ENCODE results near the gene TEX11. TPM values are rescaled to one million over a fixed set of nuclear protein-coding genes. Genes with fewer than 3 reads are reported as not detected.

TEX11 gene
- total RNA-seq, 1 experiment from 2014 or later = not detected

GRCh38 chrX:70922774-70923473, 14.4 kb upstream of the TEX11 start:
- Histone ChIP-seq H3K4me3 (ENCODE audit: low read depth, low read length, poor library complexity, severe bottlenecking) (no peak overlapping the region), H3K4me1 (ENCODE audit: insufficient read depth, low read length, poor library complexity, severe bottlenecking) (no peaks in the 10 kb centered on the region), H3K9me3 (ENCODE audit: low read depth, low read length, poor library complexity, severe bottlenecking) (no peaks in the 10 kb centered on the region), H3K27ac (ENCODE audit: low read depth, low read length, poor library complexity, severe bottlenecking) (no peak overlapping the region), H3K27me3 (replicated peaks; ENCODE audit: insufficient read depth, low read depth, low read length, poor library complexity) (no peaks in the 10 kb centered on the region), H3K36me3 (ENCODE audit: insufficient read depth, low read length, poor library complexity, severe bottlenecking) (no peaks in the 10 kb centered on the region)
- BruUV-seq (replicated peaks) = no TSS peak
- TF ChIP-seq CTCF (conservative IDR thresholded peaks at IDR 0.05; ENCODE audit: low read depth, low read length) (no peak), EZH2 (IDR thresholded peaks at IDR 0.05; ENCODE audit: borderline replicate concordance, low read depth, low read length, poor library complexity, severe bottlenecking) (no peak)
- ChIA-PET CTCF (no interaction called here), POLR2A (ENCODE audit: low non-redundant PET) (no interaction called here)
- intact Hi-C loops (cut with micrococcal nuclease; ENCODE audit: unreplicated experiment) = no loop called here
- no peak for DNase-seq (ENCODE audit: low spot score)

- DNase-seq (ENCODE audit: low spot score) = no peak
- intact Hi-C loops (cut with micrococcal nuclease; ENCODE audit: unreplicated experiment) = no loop called here
- Histone ChIP-seq H3K9me3 (ENCODE audit: low read depth, low read length, poor library complexity, severe bottlenecking) (no peaks in the 10 kb centered on the region), H3K27me3 (replicated peaks; ENCODE audit: insufficient read depth, low read depth, low read length, poor library complexity) (no peaks in the 10 kb centered on the region), H3K27ac (ENCODE audit: low read depth, low read length, poor library complexity, severe bottlenecking) (no peak overlapping the region), H3K36me3 (ENCODE audit: insufficient read depth, low read length, poor library complexity, severe bottlenecking) (no peaks in the 10 kb centered on the region), H3K4me1 (ENCODE audit: insufficient read depth, low read length, poor library complexity, severe bottlenecking) (no peaks in the 10 kb centered on the region), H3K4me3 (ENCODE audit: low read depth, low read length, poor library complexity, severe bottlenecking) (no peak overlapping the region)
- TF ChIP-seq CTCF (conservative IDR thresholded peaks at IDR 0.05; ENCODE audit: low read depth, low read length) = no peak
- TF ChIP-seq EZH2 (IDR thresholded peaks at IDR 0.05; ENCODE audit: borderline replicate concordance, low read depth, low read length, poor library complexity, severe bottlenecking) = no peak
- no TSS peak for BruUV-seq (replicated peaks)
- ChIA-PET POLR2A (ENCODE audit: low non-redundant PET) (no interaction called here), CTCF (no interaction called here)
Observed at GRCh38 chrX:70921709-70922352, 13.3 kb upstream of the TEX11 start.

GRCh38 chrX:70916754-70917153, 8.2 kb upstream of the TEX11 start:
- CTCF ChIA-PET = no interaction called here
- no peaks in the 10 kb centered on the region for H3K27me3 ChIP-seq (replicated peaks; ENCODE audit: insufficient read depth, low read depth, low read length, poor library complexity)

More at GRCh38 chrX:70916754-70917153, 8.2 kb upstream of the TEX11 start:
- Histone ChIP-seq H3K9me3 (ENCODE audit: low read depth, low read length, poor library complexity, severe bottlenecking) (no peaks in the 10 kb centered on the region), H3K27ac (ENCODE audit: low read depth, low read length, poor library complexity, severe bottlenecking) (no peak overlapping the region), H3K4me1 (ENCODE audit: insufficient read depth, low read length, poor library complexity, severe bottlenecking) (no peaks in the 10 kb centered on the region), H3K4me3 (ENCODE audit: low read depth, low read length, poor library complexity, severe bottlenecking) (no peak overlapping the region), H3K36me3 (ENCODE audit: insufficient read depth, low read length, poor library complexity, severe bottlenecking) (no peaks in the 10 kb centered on the region)
- BruUV-seq (replicated peaks) = no TSS peak
- POLR2A ChIA-PET (ENCODE audit: low non-redundant PET) = no interaction called here
- DNase-seq (ENCODE audit: low spot score) = no peak
- no peak for TF ChIP-seq EZH2 (IDR thresholded peaks at IDR 0.05; ENCODE audit: borderline replicate concordance, low read depth, low read length, poor library complexity, severe bottlenecking)
- no peak for TF ChIP-seq CTCF (conservative IDR thresholded peaks at IDR 0.05; ENCODE audit: low read depth, low read length)
- intact Hi-C loops (cut with micrococcal nuclease; ENCODE audit: unreplicated experiment) = no loop called here
